ENCODE data around the gene TUBB2A.

DNA sequence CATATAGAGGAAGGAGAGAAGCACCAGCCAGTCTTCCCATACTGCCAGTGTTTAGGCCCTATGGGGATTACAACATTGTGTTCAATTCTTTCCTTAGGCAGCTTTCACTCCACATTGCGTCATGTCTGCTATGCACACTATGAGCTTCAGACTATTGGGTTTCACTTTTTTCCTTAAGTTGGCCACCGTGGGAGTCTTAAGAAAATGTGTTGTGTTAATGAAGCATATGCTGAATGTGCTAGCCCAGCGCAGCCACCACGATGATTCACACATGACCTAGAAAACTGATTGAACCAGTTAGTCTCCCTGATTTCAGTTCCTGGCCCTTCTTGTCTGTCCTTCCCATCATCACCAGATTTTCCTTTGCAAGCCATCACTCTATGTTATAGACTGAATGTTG, 48.6 kb upstream of the TUBB2A start:
- TF ChIP-seq POLR2AphosphoS5 (IDR thresholded peaks at IDR 0.05; ENCODE audit: low read depth, low read length), result no peak
- TF ChIP-seq, protein P1, sequence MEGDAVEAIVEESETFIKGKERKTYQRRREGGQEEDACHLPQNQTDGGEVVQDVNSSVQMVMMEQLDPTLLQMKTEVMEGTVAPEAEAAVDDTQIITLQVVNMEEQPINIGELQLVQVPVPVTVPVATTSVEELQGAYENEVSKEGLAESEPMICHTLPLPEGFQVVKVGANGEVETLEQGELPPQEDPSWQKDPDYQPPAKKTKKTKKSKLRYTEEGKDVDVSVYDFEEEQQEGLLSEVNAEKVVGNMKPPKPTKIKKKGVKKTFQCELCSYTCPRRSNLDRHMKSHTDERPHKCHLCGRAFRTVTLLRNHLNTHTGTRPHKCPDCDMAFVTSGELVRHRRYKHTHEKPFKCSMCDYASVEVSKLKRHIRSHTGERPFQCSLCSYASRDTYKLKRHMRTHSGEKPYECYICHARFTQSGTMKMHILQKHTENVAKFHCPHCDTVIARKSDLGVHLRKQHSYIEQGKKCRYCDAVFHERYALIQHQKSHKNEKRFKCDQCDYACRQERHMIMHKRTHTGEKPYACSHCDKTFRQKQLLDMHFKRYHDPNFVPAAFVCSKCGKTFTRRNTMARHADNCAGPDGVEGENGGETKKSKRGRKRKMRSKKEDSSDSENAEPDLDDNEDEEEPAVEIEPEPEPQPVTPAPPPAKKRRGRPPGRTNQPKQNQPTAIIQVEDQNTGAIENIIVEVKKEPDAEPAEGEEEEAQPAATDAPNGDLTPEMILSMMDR (IDR thresholded peaks at IDR 0.05), result no peak

Data from Panc1 (cell line).